GM23248 (cell line): ENCODE measurements around the gene ING5.

Experiments
- EZH2 ChIP-seq: fragments of 200-600 bp; sonication (generic); IDR thresholded peaks from 2 replicates; pipeline ENCODE4 v1.6.1; 2018; ENCODE audit warnings: antibody characterized with exemption, mild to moderate bottlenecking; ENCODE audit not compliant: insufficient read depth, poor library complexity, severe bottlenecking
- EZH2phosphoT487 ChIP-seq: fragments of 200-600 bp; sonication (generic); IDR thresholded peaks from 2 replicates; pipeline ENCODE4 v1.6.1; 2018; ENCODE audit warnings: antibody characterized with exemption, moderate library complexity, mild to moderate bottlenecking, low read depth; ENCODE audit not compliant: insufficient read depth

DNA sequence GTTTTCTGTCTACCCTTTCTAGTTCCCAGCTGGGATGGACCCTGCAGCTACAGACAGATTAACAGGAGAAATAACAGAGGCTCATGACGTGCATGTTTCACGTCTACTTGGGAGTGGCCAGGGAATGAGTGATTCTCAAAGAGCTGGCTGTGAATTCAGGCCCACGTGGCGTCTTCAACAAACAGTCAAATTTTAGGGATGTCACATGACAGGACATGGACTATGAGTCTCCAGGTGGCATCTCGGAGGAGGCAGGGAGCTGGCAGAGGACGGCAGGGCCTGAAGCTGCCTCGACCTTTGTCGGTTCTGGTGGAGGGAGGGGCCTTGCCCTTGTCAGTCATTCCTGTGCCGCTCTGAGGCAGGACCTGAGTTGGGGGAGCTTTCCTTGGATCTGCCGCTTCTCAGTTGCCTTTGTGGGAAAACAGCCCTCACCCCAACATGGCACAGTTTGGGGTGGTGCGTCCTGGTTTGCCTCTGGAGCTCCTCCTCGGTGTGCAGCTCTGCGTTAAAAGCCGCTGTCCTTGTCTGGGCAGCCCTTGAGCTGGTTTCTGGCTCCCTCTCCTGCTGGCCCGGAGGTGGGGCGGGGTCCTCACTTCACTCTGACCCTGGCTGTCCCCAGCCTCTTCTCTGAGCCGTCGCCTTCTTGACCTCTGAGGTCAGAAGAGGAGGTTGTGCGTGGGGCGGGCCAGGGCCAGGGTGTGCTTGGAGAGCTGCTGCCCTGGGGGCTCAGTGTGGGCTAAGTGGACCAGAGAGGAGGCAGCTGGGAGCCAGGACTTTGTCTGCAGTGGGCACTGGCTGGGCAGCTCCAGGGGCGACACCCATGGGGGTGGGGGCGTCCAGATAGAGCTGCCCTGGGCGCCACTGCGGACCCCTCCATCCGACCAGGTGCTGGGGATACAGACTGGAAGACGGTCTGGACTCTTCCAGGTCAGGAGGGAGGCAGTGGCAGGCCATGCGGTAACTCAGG lies 62.7 kb downstream of the ING5 start:
- TF ChIP-seq EZH2, result no peak
- no peak for TF ChIP-seq EZH2phosphoT487
